SK-N-SH treated with all-trans-retinoic acid at 6 μM for 48 hours (cell line): ENCODE data around the gene MIS18A.
A peak's percentile ranks its signal among the peaks of the same experiment; 100 is the strongest.

Source experiments
- ATAC-seq: fragments of 200-7000 bp; cut with Tn5 transposase; 3 replicates; pipeline ENCODE4 v1.9.1; 2020; ENCODE audit warnings: mild to moderate bottlenecking, moderate library complexity
- CREB5 ChIP-seq: fragments of 250-450 bp; sonication (Bioruptor Pico); IDR thresholded peaks from 2 replicates; pipeline ENCODE4 v1.5.1; 2020; ENCODE audit warnings: low read depth, mild to moderate bottlenecking, moderate library complexity
- CSDC2 ChIP-seq: fragments of 250-450 bp; sonication (Bioruptor Pico); IDR thresholded peaks from 2 replicates; pipeline ENCODE4 v1.5.0; 2020; ENCODE audit warnings: mild to moderate bottlenecking, moderate library complexity
- CSRNP3 ChIP-seq: fragments of 250-450 bp; sonication (Bioruptor Pico); IDR thresholded peaks from 2 replicates; pipeline ENCODE4 v1.5.1; 2021; ENCODE audit warnings: mild to moderate bottlenecking, moderate library complexity
- ESRRG ChIP-seq: fragments of 250-450 bp; sonication (Bioruptor Pico); IDR thresholded peaks from 2 replicates; pipeline ENCODE4 v1.6.1; 2021; ENCODE audit warnings: mild to moderate bottlenecking
- GLIS3 ChIP-seq: fragments of 250-450 bp; sonication (Bioruptor Pico); IDR thresholded peaks from 2 replicates; pipeline ENCODE4 v1.5.0; 2020; ENCODE audit warnings: mild to moderate bottlenecking, moderate library complexity
- ISL1 ChIP-seq: fragments of 250-450 bp; sonication (Bioruptor Pico); IDR thresholded peaks from 2 replicates; pipeline ENCODE4 v2.1.2; 2022; ENCODE audit warnings: mild to moderate bottlenecking, moderate library complexity
- OSR1 ChIP-seq: fragments of 250-450 bp; sonication (Bioruptor Pico); IDR thresholded peaks from 2 replicates; pipeline ENCODE4 v1.8.0; 2022; ENCODE audit warnings: moderate library complexity, mild to moderate bottlenecking, inconsistent platforms
- PATZ1 ChIP-seq: fragments of 250-450 bp; sonication (Bioruptor Pico); IDR thresholded peaks from 2 replicates; pipeline ENCODE4 v1.8.0; 2020; ENCODE audit warnings: mild to moderate bottlenecking, moderate library complexity, borderline replicate concordance
- POU6F1 ChIP-seq: fragments of 250-450 bp; sonication (Bioruptor Pico); IDR thresholded peaks from 2 replicates; pipeline ENCODE4 v1.8.0; 2021; ENCODE audit warnings: low read depth, mild to moderate bottlenecking, moderate library complexity, borderline replicate concordance
- PPARA ChIP-seq: fragments of 250-450 bp; sonication (Bioruptor Pico); IDR thresholded peaks from 2 replicates; pipeline ENCODE4 v1.5.0; 2020; ENCODE audit warnings: mild to moderate bottlenecking, borderline replicate concordance
- RARB ChIP-seq: fragments of 250-450 bp; sonication (Bioruptor Pico); IDR thresholded peaks from 2 replicates; pipeline ENCODE4 v1.8.0; 2021; ENCODE audit warnings: mild to moderate bottlenecking, moderate library complexity
- SNAI2 ChIP-seq: fragments of 250-450 bp; sonication (Bioruptor Pico); IDR thresholded peaks from 2 replicates; pipeline ENCODE4 v1.5.0; 2020; ENCODE audit warnings: mild to moderate bottlenecking, moderate library complexity
- TCF4 ChIP-seq: fragments of 250-450 bp; sonication (Bioruptor Pico); IDR thresholded peaks from 2 replicates; pipeline ENCODE4 v1.8.0; 2021; ENCODE audit warnings: mild to moderate bottlenecking, moderate library complexity, borderline replicate concordance
- TOX ChIP-seq: fragments of 250-450 bp; sonication (Bioruptor Pico); IDR thresholded peaks from 2 replicates; pipeline ENCODE4 v1.8.0; 2021; ENCODE audit warnings: mild to moderate bottlenecking, moderate library complexity, borderline replicate concordance
- TSHZ2 ChIP-seq: fragments of 250-450 bp; sonication (Bioruptor Pico); IDR thresholded peaks from 2 replicates; pipeline ENCODE4 v1.5.0; 2020; ENCODE audit warnings: mild to moderate bottlenecking, moderate library complexity
- ZC3H10 ChIP-seq: fragments of 250-450 bp; sonication (Bioruptor Pico); IDR thresholded peaks from 2 replicates; pipeline ENCODE4 v1.5.1; 2021; ENCODE audit warnings: mild to moderate bottlenecking, moderate library complexity
- ZFP3 ChIP-seq: fragments of 250-450 bp; sonication (Bioruptor Pico); IDR thresholded peaks from 2 replicates; pipeline ENCODE4 v1.5.0; 2020; ENCODE audit warnings: mild to moderate bottlenecking, moderate library complexity
- ZNF70 ChIP-seq: fragments of 450-650 bp; formaldehyde crosslinking; IDR thresholded peaks from 2 replicates; pipeline ENCODE4 v1.5.0; 2020; ENCODE audit warnings: mild to moderate bottlenecking, moderate library complexity

Gene MIS18A

GRCh38 chr21:32278518-32279376, at the start of gene MIS18A:
Gene MIS18A (minus strand): TSS chr21:32279049. CDS start chr21:32279014, 35 bp downstream.
- TF ChIP-seq PPARA (CRISPR knock-in tag) (no peak), TSHZ2 (CRISPR knock-in tag) (no peak), TCF4 (0 out of 2 replicates have a peak, but pooled peaks have one; percentile 12), ZC3H10 (0 out of 2 replicates have a peak, but pooled peaks have one; percentile 25)
- ATAC-seq: peak; percentile 96

- TF ChIP-seq TOX (CRISPR knock-in tag) (no peak), ZC3H10 (0 out of 2 replicates have a peak, but pooled peaks have one; percentile 45), PATZ1 (CRISPR knock-in tag) (no peak), CSRNP3 (CRISPR knock-in tag) (no peak), TCF4 (no peak)
- TF ChIP-seq, all 23 proteins: peak for 1
- peak; percentile 44 for ATAC-seq
These were observed 49.7 kb upstream of the MIS18A start for GRCh38 chr21:32328595-32328994.

GRCh38 chr21:32325706-32326105, 46.9 kb upstream of the MIS18A start:
- no peak for ATAC-seq
- TF ChIP-seq PATZ1 (CRISPR knock-in tag): no peak

- no peak for ATAC-seq
- TF ChIP-seq PATZ1 (CRISPR knock-in tag): no peak
- no peak for TF ChIP-seq CSDC2 (CRISPR knock-in tag)
- no peak for TF ChIP-seq TCF4
- TF ChIP-seq SNAI2 (CRISPR knock-in tag): no peak
- no peak for TF ChIP-seq CREB5 (CRISPR knock-in tag)
- no peak for TF ChIP-seq ISL1
- TF ChIP-seq GLIS3 (CRISPR knock-in tag): no peak
- no peak for TF ChIP-seq ZFP3
- no peak for TF ChIP-seq OSR1
- TF ChIP-seq TSHZ2 (CRISPR knock-in tag): no peak
- no peak for TF ChIP-seq TOX (CRISPR knock-in tag)
- no peak for TF ChIP-seq POU6F1 (CRISPR knock-in tag)
- no peak for TF ChIP-seq ZNF70 (CRISPR knock-in tag)
- TF ChIP-seq ESRRG: no peak
- TF ChIP-seq RARB (CRISPR knock-in tag): no peak
These were observed 43.8 kb upstream of the MIS18A start for GRCh38 chr21:32322676-32323075.
